H4 (cell line): ENCODE measurements around the gene FZR1. TPM values are rescaled to one million over a fixed set of nuclear protein-coding genes. Genes with fewer than 3 reads are reported as not detected.

ENCODE experiments used
- total RNA-seq: library from RNA; depleted of rRNA; stranded (reverse); fragments of >200 nt; shearing (Covaris generic); gene quantifications from 2 replicates; pipeline ENCODE4 v1.2.3, GENCODE V29; 2014; rRNA removed

FZR1 gene
- total RNA-seq, 1 experiment from 2014 or later = 20.0 TPM

Other genes with a start within 250 kb of the FZR1 start
- 19.8 and 20.0 TPM in 2 replicates for gene NFIC, start 139.7 kb upstream of the FZR1 start, total RNA-seq
- not detected in 2 replicates for gene SMIM24, start 25.8 kb upstream of the FZR1 start, total RNA-seq
- gene SMIM44, start 22.9 kb upstream of the FZR1 start, total RNA-seq = not detected in 2 replicates
- gene DOHH, start 5.6 kb upstream of the FZR1 start, total RNA-seq = 6.9 and 11.0 TPM in 2 replicates
- gene TEKTIP1, start 32.9 kb downstream of the FZR1 start, total RNA-seq = not detected in 2 replicates
- 32.1 and 55.1 TPM in 2 replicates for gene MFSD12, start 51.3 kb downstream of the FZR1 start, total RNA-seq
- gene HMG20B, start 66.6 kb downstream of the FZR1 start, total RNA-seq = 72.2 and 90.8 TPM in 2 replicates
- gene GIPC3, start 79.2 kb downstream of the FZR1 start, total RNA-seq = not detected in 2 replicates
- 1.6 TPM in 1 of 2 replicates, not detected in the other for gene TBXA2R, start 100.6 kb downstream of the FZR1 start, total RNA-seq
- gene CACTIN, start 120.5 kb downstream of the FZR1 start, total RNA-seq = 12.1 and 13.9 TPM in 2 replicates
- gene PIP5K1C, start 194.2 kb downstream of the FZR1 start, total RNA-seq = 5.3 and 6.8 TPM in 2 replicates
- 1.5 TPM in 1 of 2 replicates, not detected in the other for gene TJP3, start 202.1 kb downstream of the FZR1 start, total RNA-seq